ENCODE results near the gene CD2.

Gene CD2

GRCh38 chr1:116737020-116737854 is 17.0 kb upstream of the CD2 start:
- H3K79me2 ChIP-seq (ENCODE audit: insufficient read depth, low read length), result no peaks in the 10 kb centered on the region
- H3K27ac ChIP-seq (ENCODE audit: low read length), result peak overlapping the region; percentile 74
- H3K9me3 ChIP-seq (ENCODE audit: insufficient read depth, low read length, severe bottlenecking), result peaks cover 12% of the 10 kb centered on the region
- peak; percentile 87 for ATAC-seq (ENCODE audit: insufficient read depth, low read depth)
- peak; percentile 97 for TF ChIP-seq CTCF (IDR thresholded peaks at IDR 0.05; ENCODE audit: borderline replicate concordance, extremely low read depth, low read length, poor library complexity, severe bottlenecking)
- TF ChIP-seq EZH2 (IDR thresholded peaks at IDR 0.05; ENCODE audit: borderline replicate concordance, low read depth, low read length, severe bottlenecking), result no peak
- no peaks in the 10 kb centered on the region for H3K27me3 ChIP-seq (ENCODE audit: insufficient read depth, low read length, poor library complexity)
- peaks cover 8% of the 10 kb centered on the region; the same call in 1 of the 2 replicates for H3K36me3 ChIP-seq (ENCODE audit: insufficient read depth, low read length)
- no peak overlapping the region for H3K4me2 ChIP-seq (ENCODE audit: insufficient read depth, low read length)
- no peaks in the 10 kb centered on the region for H4K20me1 ChIP-seq (ENCODE audit: insufficient read depth, low read length)
- H3K4me3 ChIP-seq (ENCODE audit: low read depth in 1 of 2, low read length in 2 of 2), result no peak overlapping the region
- H2AFZ ChIP-seq (ENCODE audit: low read depth, low read length), result peak overlapping the region; percentile 6; the same call in 1 of the 2 replicates
- peaks cover 32% of the 10 kb centered on the region for H3K4me1 ChIP-seq (ENCODE audit: insufficient read depth, low read length)
- peak; percentile 82 for DNase-seq
- no peak overlapping the region; the same call in 1 of the 2 replicates for H3K9ac ChIP-seq (ENCODE audit: low read depth, low read length)

GRCh38 chr1:116737855-116738321 is 16.3 kb upstream of the CD2 start:
- Histone ChIP-seq H3K4me1 (ENCODE audit: insufficient read depth, low read length) (peaks cover 32% of the 10 kb centered on the region), H3K4me3 (ENCODE audit: low read depth in 1 of 2, low read length in 2 of 2) (no peak overlapping the region), H3K4me2 (ENCODE audit: insufficient read depth, low read length) (no peak overlapping the region), H3K27me3 (ENCODE audit: insufficient read depth, low read length, poor library complexity) (no peaks in the 10 kb centered on the region), H2AFZ (ENCODE audit: low read depth, low read length) (peak overlapping the region; percentile 40; the same call in 1 of the 2 replicates), H3K9ac (ENCODE audit: low read depth, low read length) (peak overlapping the region; percentile 14; the same call in 1 of the 2 replicates), H3K27ac (ENCODE audit: low read length) (peak overlapping the region; percentile 74), H3K79me2 (ENCODE audit: insufficient read depth, low read length) (no peaks in the 10 kb centered on the region), H3K9me3 (ENCODE audit: insufficient read depth, low read length, severe bottlenecking) (peaks cover 17% of the 10 kb centered on the region), H3K36me3 (ENCODE audit: insufficient read depth, low read length) (peaks cover 10% of the 10 kb centered on the region; the same call in 1 of the 2 replicates), H4K20me1 (ENCODE audit: insufficient read depth, low read length) (no peaks in the 10 kb centered on the region)
- DNase-seq (no peak), ATAC-seq (ENCODE audit: insufficient read depth, low read depth) (0 out of 3 replicates have a peak, but pooled peaks have one; percentile 4)
- TF ChIP-seq EZH2 (IDR thresholded peaks at IDR 0.05; ENCODE audit: borderline replicate concordance, low read depth, low read length, severe bottlenecking), result no peak

- Histone ChIP-seq H3K27ac (ENCODE audit: low read length) (peak overlapping the region; percentile 74), H3K9me3 (ENCODE audit: insufficient read depth, low read length, severe bottlenecking) (peaks cover 27% of the 10 kb centered on the region), H3K4me2 (ENCODE audit: insufficient read depth, low read length) (no peak overlapping the region), H3K4me3 (ENCODE audit: low read depth in 1 of 2, low read length in 2 of 2) (no peak overlapping the region), H3K36me3 (ENCODE audit: insufficient read depth, low read length) (peaks cover 10% of the 10 kb centered on the region; the same call in 1 of the 2 replicates), H3K79me2 (ENCODE audit: insufficient read depth, low read length) (no peaks in the 10 kb centered on the region), H4K20me1 (ENCODE audit: insufficient read depth, low read length) (no peaks in the 10 kb centered on the region), H3K9ac (ENCODE audit: low read depth, low read length) (no peak overlapping the region), H2AFZ (ENCODE audit: low read depth, low read length) (no peak overlapping the region), H3K4me1 (ENCODE audit: insufficient read depth, low read length) (peaks cover 32% of the 10 kb centered on the region), H3K27me3 (ENCODE audit: insufficient read depth, low read length, poor library complexity) (no peaks in the 10 kb centered on the region)
- no peak for ATAC-seq (ENCODE audit: insufficient read depth, low read depth)
- no peak for DNase-seq
- TF ChIP-seq CTCF (IDR thresholded peaks at IDR 0.05; ENCODE audit: borderline replicate concordance, extremely low read depth, low read length, poor library complexity, severe bottlenecking) (no peak), EZH2 (IDR thresholded peaks at IDR 0.05; ENCODE audit: borderline replicate concordance, low read depth, low read length, severe bottlenecking) (no peak)
Measured at GRCh38 chr1:116738673-116739370, 15.4 kb upstream of the CD2 start.
